GM12891 (cell line): Measurements from ENCODE around the gene SP6.

Experiments used
- DNase-seq: peaks from one replicate; pipeline ENCODE4 v3.0.0; 2011; ENCODE audit warnings: low spot score; ENCODE audit not compliant: insufficient read length
- FAIRE-seq: peaks from 2 replicates; lab custom pipeline; 2011; peaks lifted over from hg19 to GRCh38; lab: Jason Lieb, UNC
- PAX5 ChIP-seq: IDR thresholded peaks from 2 replicates; pipeline ENCODE4 v1.6.1; 2011; ENCODE audit warnings: low read length, moderate library complexity, mild to moderate bottlenecking; ENCODE audit not compliant: insufficient read depth, severe bottlenecking
- POLR2A ChIP-seq: IDR thresholded peaks from 2 replicates; pipeline ENCODE4 v1.6.1; 2011; ENCODE audit warnings: low read depth, low read length, control low read depth
- POLR2AphosphoS5 ChIP-seq: IDR thresholded peaks from 2 replicates; pipeline ENCODE4 v1.6.1; 2011; ENCODE audit warnings: low read depth, low read length, control low read depth
- POU2F2 ChIP-seq: IDR thresholded peaks from 2 replicates; pipeline ENCODE4 v1.6.1; 2011; ENCODE audit warnings: low read depth, mild to moderate bottlenecking, control low read depth, low read length, moderate library complexity
- SPI1 ChIP-seq: IDR thresholded peaks from 2 replicates; pipeline ENCODE4 v1.6.1; 2011; ENCODE audit warnings: low read depth, low read length, control low read depth
- TAF1 ChIP-seq: IDR thresholded peaks from 2 replicates; pipeline ENCODE4 v1.6.1; 2011; ENCODE audit warnings: low read depth, low read length, control low read depth

SP6 gene

DNA sequence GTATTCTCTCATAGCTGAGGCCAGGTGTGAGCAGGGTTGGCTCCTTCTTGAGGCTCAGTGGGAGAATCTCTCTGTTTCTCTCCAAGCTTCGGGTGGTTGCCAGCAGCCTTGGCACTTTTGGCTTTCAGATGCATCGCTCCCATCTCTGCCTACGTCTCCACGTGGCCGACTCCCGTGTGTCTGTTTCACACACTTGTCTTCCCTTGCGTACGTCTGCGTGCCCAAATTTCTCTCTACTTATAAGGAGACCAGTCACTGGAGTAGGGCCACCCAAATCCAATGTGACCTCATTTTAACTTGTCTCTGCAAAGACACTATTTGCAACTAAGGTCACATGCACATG, 44.1 kb downstream of the SP6 start:
- no peak for FAIRE-seq

DNA sequence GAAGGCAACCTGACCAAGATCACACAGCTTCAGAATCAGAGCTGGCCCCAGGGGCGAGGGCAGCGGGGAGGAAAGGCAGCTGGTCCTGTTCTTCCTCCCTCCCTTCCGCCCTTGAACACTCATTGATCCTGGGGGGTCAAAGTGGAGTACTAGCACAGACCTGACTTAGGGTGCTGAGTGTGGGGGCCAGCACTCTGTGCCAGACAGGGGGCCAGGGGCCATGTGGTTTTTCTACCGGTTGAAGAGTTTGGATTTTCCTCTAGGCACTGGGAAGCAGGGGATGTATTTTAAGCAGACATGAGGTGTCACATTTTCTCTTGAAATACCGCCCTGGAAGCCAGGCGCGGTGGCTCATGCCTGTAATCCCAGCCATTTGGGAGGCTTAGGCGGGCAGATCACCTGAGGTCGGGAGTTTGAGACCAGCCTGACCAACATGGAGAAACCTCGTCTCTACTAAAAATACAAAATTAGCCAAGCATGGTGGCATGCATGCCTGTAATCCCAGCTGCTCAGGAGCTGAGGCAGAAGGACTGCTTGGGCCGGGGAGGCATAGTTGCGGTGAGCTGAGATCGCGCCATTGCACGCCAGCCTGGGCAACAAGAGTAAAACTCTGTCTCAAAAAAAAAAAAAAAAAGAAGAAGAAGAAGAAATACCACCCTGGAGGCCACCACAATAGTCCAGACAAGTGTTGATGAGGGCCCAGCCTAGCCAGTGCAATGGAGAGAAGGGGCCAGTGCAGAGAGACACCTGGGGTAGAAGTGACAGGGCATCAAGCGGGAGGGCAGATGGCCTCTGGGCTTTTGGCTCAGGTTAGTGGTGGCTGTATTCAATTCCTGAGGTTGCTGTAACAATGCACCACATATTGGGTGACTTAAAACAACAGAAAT, 44.7 kb downstream of the SP6 start:
- DNase-seq (no peak), FAIRE-seq (no peak)
- TF ChIP-seq PAX5 (no peak), POLR2AphosphoS5 (no peak), SPI1 (no peak), POLR2A (no peak), TAF1 (no peak), POU2F2 (no peak)

More for the DNA sequence above, 44.1 kb downstream of the SP6 start:
- no peak for TF ChIP-seq PAX5
- TF ChIP-seq POU2F2, result no peak
- no peak for TF ChIP-seq TAF1
- no peak for TF ChIP-seq POLR2AphosphoS5
- TF ChIP-seq POLR2A, result no peak
- no peak for TF ChIP-seq SPI1
- no peak for DNase-seq

DNA sequence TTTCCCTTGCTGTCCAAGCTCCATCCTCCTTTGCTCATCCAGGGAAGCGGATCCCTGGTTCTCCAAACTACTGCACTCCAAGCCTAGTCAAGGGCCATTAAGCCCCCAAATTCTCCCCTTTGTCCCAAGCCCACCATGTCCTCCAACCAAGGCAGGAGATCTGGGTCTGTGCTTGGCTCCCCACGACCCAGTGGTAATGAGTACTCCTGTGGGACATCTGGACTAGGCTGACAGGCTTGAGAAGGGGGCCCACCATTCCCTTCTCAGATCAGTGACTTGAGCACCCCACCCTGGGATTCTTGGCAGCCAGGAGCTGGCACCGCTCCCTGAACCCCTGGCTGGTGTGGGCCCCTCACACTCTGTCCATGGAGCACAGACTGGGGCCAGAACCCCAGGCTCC, 46.5 kb downstream of the SP6 start:
- FAIRE-seq (no peak), DNase-seq (no peak)
- TF ChIP-seq PAX5 (no peak), TAF1 (no peak), POLR2AphosphoS5 (no peak), SPI1 (no peak)

DNA sequence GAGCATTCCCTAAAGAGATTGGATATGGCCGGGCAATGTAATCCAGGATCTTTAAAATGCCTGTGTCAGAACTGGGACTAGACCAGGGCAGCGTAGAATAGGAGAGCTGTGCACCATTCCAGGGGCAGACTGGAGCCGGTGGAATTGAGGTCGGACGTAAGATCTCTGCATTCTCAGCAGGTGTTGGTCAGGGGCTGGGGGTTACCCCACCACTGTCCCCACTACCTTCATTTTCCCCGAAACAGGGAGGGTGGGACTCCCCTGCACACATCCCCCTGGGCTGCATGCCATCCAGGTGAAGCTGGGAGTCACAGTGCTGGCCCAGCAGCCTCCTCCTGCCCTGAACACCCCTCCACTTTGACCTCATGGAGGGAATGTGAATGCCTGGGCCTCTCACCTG, 47.2 kb downstream of the SP6 start:
- no peak for DNase-seq
- TF ChIP-seq POLR2A, result no peak
- no peak for TF ChIP-seq TAF1
- no peak for TF ChIP-seq PAX5
- no peak for TF ChIP-seq POU2F2
- TF ChIP-seq SPI1, result no peak
- no peak for TF ChIP-seq POLR2AphosphoS5
- FAIRE-seq, result no peak

DNA sequence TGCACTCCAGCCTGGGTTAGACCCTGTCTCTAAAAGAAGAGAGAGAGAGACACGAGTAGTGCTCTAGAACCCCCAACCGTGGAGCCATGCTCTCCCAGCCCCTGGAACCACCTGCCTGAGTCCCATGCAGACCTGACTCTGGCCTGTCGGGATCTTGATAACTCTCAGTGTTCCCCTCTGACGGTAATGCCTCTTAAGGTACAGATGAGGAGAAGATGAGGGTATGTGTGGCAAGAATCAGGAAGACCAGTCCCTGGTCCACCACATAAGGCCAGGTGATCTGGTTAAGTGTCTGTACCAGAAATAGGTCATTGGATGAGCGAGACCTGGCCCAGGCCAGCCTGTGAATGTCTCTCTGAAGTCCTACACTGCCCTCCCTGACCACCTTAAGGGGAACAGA, 47.8 kb downstream of the SP6 start:
- TF ChIP-seq TAF1, result no peak
- TF ChIP-seq POLR2AphosphoS5, result no peak
- no peak for TF ChIP-seq POU2F2
- no peak for TF ChIP-seq PAX5
- TF ChIP-seq POLR2A, result no peak
- TF ChIP-seq SPI1, result no peak
- FAIRE-seq (no peak), DNase-seq (no peak)

DNA sequence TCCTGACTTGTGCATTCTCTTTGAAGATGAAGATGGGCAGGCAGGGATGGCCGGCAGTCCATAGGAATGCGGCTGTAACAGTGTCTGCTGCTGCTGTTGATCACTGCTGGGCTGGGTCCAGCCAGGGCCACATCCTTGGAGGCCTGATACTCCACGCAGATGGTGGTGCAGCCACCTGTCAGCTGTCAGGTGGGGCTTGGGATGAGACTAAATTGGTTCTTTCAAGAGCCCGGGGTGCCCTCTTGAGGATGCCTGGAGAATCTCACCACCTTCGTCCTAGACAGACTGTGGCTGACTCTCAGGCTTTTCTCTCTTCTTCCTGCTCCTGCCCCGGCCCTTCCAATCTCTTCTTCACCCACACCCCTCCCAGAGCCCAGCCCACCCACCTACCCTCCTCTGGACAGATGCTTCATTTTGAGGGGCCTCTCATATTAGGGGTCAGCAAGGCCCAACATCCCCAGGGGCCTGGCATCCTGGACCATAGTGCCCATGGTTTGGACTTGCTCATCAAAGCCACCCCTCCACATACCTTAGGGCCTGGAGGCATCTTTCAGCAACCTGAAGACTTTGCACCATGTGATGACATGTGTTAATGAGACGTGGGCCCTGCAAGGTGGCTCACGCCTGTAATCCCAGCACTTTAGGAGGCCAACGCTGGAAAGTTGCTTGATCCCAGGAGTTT, 48.5 kb downstream of the SP6 start:
- peak; percentile 52 for FAIRE-seq
- TF ChIP-seq POLR2A, result no peak
- TF ChIP-seq PAX5, result no peak
- no peak for TF ChIP-seq TAF1
- TF ChIP-seq SPI1, result no peak
- no peak for TF ChIP-seq POU2F2
- TF ChIP-seq POLR2AphosphoS5, result no peak
- DNase-seq, result peak; percentile 68

DNA sequence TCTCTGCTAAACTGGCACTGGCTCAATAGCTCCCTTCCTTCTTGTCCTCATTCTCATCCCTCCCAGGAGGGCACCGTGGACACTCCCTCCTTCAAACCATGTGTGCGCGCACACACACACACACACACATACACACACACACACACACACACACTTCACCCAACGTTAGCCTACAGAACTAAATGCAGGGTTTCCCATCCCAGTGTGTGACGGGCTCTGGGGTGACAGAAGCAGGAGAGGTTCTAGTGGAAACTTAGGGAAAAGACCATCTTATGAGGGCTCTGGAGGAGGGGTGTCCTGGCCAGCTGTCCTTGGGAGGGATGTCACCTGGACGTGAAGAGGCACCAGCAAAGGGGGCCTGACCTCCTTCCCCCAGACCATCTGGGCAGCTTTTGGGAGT, 49.1 kb downstream of the SP6 start:
- TF ChIP-seq POLR2AphosphoS5 (no peak), POU2F2 (no peak), POLR2A (no peak), SPI1 (no peak), PAX5 (no peak), TAF1 (no peak)
- DNase-seq, result no peak
- FAIRE-seq, result no peak

DNA sequence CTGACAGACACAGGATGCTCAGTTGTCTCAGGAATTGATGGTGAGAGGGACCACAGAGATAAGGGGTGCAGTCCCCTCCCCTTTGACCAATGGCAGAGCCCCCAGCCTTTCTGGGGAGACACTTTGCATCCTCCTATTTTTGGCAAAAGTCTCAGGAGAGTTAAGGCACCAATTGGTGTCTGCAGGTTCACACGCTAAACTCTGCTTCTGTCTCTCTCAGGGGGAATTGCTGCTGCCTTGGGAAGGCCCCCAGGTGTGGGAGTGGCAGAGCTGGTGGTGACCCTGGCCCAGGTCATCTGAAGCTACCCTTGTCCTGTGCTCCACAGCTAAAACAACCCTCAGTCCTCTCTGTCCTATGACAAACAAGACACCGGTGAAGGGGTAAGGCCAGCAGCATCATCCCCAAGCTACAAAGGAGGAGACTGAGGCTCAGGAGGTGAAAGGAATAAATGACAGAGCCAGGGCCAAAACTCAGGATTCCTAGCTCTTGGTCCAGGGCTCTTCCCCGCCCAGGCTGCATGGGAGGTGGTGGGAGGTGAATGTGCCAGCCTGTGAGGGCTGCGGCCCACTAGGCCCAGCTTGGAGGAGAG, 49.7 kb downstream of the SP6 start:
- TF ChIP-seq SPI1 (no peak), TAF1 (no peak), POLR2A (no peak), POLR2AphosphoS5 (no peak), POU2F2 (no peak), PAX5 (no peak)
- DNase-seq, result peak; percentile 2
- no peak for FAIRE-seq

DNA sequence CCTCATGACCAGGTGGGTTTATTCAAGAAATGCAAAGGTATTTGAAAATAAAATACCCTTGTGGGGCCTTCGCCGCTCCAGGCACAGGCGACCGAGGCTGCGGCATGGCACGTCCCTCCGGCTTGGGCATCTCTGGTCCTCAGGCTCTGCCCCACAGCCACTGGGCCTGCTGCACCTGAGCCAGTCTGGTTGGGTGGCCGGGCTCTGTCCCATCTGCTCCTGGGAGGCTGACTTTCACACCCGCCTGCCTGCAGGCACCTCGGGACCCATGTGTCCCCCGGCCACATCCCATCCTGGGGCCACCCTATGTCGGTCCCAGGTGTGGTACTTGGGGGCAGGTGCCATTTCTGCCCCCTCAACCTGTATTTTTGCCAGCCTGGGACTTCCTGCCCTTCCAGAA, 50.3 kb downstream of the SP6 start:
- FAIRE-seq (no peak), DNase-seq (no peak)
- no peak for TF ChIP-seq PAX5
- TF ChIP-seq POLR2AphosphoS5, result no peak
- no peak for TF ChIP-seq POLR2A
- TF ChIP-seq POU2F2, result no peak
- TF ChIP-seq SPI1, result no peak
- no peak for TF ChIP-seq TAF1
